ENCODE data around the gene FOXP1.

FOXP1 gene

GRCh38 chr3:71304684-71305083, 278.8 kb downstream of the FOXP1 start:
- DNase-seq (ENCODE audit: low spot score): no peak

DNA sequence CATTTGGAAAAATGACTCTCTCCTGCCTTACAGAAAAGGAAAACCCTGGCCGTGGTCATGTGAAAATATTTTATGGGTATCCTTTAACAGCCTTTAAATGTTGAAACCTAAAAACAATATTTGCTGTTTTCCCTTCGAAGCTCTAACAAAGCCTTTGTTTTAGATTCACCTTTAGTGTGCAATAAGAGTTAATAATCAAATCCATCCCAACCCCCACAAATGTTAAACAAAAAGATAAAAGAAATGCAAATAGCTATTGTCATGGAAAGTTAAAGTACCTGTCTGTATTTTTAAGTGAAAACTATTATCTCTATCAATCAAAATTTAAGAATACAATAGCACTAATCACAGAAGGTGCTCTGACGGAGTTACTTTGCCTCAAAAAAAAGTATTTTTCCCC, 279.3 kb downstream of the FOXP1 start:
- no peak for DNase-seq (ENCODE audit: low spot score)

DNA sequence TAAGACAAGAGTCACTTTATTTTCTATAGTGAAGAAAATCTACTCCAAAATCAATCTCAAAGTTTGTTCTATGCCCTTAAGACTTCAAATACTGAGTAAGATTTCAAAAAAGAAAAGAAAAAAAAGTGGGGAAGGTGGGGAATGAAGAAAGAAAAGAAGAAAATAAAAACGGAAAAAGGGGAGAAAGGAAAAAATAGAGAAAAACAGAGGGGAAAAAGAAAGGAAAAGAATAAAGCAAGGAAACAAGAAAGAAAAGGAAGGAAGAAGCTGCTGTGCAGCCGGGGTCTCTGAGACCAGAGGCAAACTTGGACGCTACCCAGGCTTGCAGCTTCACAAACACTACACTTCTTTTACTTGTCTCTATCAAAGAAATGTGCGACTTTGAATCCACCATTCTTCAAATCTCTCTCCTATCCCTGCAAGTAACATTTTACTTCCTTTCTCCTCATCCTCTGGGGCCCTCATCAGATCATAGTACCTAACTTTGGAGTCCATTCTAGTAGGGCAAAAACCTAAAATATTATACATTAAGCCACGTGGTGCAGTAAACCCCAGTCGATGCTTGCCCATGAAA, 279.8 kb downstream of the FOXP1 start:
- no peak for DNase-seq (ENCODE audit: low spot score)

DNA sequence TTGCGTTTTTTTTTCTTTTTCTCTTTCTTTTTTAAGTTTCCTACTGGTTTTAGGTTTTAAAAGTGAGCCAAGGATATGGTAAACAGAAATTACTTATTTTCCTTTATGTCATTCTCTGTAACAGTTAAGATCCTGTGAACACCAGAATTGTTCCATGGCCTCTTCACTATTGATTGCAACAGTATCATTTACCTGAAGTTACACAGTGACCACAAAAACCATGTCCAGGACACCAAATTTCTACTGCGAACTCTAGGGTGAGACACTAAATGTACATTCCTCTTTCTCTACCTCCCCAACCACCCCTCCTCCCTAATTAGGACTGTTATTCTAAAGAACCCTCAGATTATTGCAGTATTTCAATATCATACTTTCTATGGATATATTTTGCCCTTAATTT, 280.9 kb downstream of the FOXP1 start:
- no peak for DNase-seq (ENCODE audit: low spot score)

DNA sequence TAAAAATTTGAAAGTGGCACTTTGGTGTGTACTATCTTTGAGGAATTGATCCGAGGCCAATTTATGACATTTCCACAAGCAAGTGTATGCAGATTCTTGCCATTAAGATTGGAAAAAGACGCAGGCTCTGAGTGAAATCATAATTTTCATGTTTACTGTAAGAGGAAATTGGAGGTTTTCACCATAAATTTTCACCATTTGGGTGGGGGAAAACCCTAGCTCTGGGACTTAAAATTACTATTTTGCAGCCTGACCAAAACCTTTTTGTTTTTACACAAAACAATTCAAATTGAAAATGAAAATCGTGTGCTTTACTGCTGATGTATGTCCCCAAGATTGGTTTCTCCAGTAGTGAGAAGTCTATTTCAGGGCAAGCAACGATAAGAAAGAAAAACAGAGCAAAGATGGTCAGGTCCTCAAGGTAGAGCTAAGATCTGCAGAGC, 282.6 kb downstream of the FOXP1 start:
- no peak for DNase-seq (ENCODE audit: low spot score)

GRCh38 chr3:71299160-71299559, 284.4 kb downstream of the FOXP1 start:
- no peak for DNase-seq (ENCODE audit: low spot score)

DNA sequence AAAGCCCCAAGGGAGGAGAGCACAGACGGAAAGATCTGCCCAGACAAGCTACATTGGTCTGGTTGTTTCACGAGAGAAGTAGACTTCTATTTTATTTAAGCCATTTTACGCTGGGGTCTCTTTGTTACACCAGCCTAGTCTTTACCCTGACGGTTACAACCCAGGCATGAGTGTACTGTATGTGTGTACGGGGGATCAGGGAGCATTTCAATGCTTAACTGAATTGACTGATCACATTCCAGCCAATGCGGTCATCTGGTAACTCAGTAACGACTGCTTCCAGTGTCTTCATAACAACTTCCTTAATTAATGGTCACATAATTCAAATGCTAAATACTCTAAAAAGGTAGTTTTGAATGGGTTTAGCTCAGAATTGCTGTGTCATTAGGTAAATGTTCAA, 288.6 kb downstream of the FOXP1 start:
- no peak for DNase-seq (ENCODE audit: low spot score)

GRCh38 chr3:71290301-71290700, 293.2 kb downstream of the FOXP1 start:
- DNase-seq (ENCODE audit: low spot score): no peak

GRCh38 chr3:71288269-71288930, 295.1 kb downstream of the FOXP1 start:
- DNase-seq (ENCODE audit: low spot score): no peak

- no peak for DNase-seq (ENCODE audit: low spot score)
Measured at GRCh38 chr3:71285086-71285485, 298.4 kb downstream of the FOXP1 start.

DNA sequence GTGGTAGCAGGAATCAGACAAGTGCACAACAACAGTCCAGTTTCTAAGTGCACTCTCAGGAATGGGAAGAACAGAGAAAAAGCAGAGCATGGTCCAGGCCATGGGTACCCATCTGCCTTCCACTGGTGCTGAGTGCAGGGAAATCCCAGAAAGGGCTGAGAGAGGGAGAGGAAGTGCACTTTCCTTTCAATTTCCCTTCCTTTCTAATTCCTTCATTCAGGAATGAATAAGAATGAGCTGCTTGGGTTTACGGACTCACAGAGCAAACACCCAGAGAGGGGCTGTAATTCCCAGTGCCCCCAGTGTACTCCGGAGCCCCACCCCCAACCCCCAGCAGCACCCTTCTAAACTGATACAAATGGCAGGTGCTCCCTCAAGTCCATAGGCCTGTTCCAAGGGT, 300.6 kb downstream of the FOXP1 start:
- no peak for DNase-seq (ENCODE audit: low spot score)

- no peak for DNase-seq (ENCODE audit: low spot score)
Measured at GRCh38 chr3:71281280-71281679, 302.2 kb downstream of the FOXP1 start.

GRCh38 chr3:71277341-71277740, 306.2 kb downstream of the FOXP1 start:
- no peak for DNase-seq (ENCODE audit: low spot score)

- no peak for DNase-seq (ENCODE audit: low spot score)
Measured at GRCh38 chr3:71276531-71276930, 307.0 kb downstream of the FOXP1 start.

GRCh38 chr3:71273453-71273852, 310.1 kb downstream of the FOXP1 start:
- DNase-seq (ENCODE audit: low spot score): no peak

- DNase-seq (ENCODE audit: low spot score): no peak
Measured at GRCh38 chr3:71271596-71271995, 311.9 kb downstream of the FOXP1 start.

DNA sequence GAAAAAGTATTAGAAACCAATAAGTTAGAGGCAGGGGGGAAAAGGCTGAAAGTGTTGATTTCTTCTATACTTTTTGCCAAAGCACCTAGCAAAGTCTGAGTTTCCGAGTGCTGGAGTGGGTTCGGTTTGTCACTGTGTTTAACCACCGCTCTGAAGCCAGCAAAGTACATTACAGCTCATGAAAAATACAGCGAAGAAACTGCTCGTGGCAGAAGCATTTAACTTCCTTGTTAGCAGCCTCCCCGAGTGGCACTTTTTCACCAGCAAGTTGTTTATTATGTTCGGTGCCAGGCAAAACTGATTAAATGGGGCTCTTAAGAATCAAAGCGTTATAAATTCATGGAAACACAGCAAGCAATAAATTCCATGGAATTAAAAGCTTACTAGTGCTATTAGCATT, 313.6 kb downstream of the FOXP1 start:
- DNase-seq (ENCODE audit: low spot score): no peak

- no peak for DNase-seq (ENCODE audit: low spot score)
Measured at GRCh38 chr3:71268462-71268999, 315.0 kb downstream of the FOXP1 start.

DNA sequence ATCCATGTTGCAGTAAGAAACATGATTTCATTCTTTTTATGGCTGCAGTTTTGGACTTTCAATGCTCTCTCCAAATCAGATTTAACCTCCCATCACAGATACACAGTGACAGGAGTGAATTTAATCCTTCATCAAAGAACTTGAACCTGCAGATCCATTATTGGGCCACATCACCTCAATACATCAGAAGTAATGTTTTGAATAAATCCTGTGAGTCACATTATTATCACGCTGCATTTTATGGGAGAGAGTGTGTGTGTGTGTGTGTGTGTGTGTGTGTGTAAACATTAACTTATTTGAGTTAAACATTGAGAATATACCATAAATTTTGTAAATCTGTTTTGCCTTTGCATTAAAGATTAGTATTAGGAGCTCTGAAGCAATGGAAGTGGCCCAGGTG, 316.7 kb downstream of the FOXP1 start:
- DNase-seq (ENCODE audit: low spot score): no peak

DNA sequence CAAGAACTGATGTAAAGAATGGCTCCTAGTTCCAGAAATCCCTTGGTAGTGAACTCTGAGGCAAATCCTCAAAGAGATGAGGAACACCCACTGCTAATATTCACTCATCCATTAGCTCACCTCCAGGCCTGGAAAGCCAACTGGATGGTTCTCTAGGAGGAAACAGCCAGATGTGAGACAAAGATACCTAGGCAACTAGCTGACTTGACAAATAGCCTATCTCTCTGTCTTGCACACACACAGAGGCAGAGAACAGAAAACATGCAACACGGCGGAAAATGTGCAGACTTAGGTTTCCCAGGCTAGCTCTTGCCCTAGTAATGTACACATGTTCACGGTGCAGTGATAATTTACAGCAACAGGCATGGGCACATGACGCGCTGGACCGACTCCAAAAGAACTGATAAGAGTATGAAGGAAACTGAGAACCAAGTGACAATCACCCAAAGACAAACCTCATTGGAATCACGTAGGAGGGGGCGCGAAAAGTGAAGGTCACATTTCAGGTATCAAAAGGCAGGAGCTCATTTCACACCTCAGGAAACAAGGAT, 318.1 kb downstream of the FOXP1 start:
- DNase-seq (ENCODE audit: low spot score): no peak

GRCh38 chr3:71264840-71265239, 318.7 kb downstream of the FOXP1 start:
- DNase-seq (ENCODE audit: low spot score): no peak

DNA sequence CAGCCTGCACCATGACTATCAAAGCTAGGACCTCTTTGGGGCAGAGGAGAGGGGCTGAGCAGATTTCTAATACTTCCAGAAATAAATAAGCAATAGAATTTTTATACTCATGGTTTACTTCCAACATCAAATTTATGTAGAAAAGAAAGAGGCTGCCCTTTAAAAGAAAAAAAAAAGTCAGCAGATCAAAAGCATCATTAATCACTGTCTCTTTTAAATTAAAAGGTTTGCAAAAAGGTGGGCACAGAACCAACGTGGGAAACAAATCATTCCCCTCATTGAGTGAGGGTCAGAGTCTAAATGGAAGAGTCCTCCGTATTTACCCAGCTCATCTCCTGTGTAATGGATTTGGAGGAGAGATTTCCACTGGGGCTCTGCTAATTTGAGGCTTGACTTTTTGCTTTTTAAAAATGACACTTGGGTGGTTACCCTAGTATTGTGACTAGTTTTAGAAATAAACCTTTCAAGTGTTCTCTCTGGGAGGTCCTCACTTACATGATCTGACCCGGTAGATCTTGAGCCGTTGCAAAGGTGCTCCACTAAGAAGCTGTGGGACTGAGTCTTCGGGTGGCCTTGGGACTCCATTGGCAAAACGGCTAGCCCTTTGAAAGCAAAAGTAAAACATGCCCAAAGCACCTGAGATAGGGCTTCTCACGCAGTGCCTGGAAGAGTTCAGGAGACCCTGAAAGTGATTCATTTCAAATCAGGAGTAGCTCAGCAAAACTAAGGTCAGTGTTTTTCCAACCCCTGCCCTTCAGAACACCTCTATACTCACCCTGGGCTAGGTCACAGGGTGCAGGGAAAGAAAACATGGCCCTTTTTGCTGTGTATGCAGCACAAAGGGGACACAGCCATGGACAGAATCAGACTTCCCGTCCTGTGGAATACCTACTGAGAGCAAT, 320.9 kb downstream of the FOXP1 start:
- DNase-seq (ENCODE audit: low spot score): no peak

DNA sequence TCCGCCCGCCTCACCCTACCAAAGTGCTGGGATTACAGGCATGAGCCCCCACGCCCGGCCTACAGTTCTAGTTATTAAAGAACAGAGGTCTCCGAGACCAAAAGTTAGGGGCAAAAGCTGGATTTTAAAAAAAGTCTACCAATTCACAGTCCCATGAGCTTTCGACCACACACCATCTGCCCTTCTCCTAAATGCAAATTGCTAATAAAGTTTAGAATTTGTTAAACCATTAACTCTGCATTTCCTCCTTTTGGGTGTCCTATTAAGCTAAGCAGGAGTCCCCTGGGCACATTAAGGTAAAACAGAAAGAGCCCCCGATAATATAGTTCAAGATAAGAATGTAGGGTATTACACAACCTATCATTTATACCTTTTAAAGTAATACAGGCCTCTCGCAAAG, 322.7 kb downstream of the FOXP1 start:
- DNase-seq (ENCODE audit: low spot score): no peak

All from LoVo (cell line).